NB4 (cell line): Measurements from ENCODE around the gene CFAP74.

Source experiments
- CTCF ChIP-seq: IDR thresholded peaks from one replicate; pipeline ENCODE4 v1.5.1; 2012; ENCODE audit warnings: low read depth, low read length
- MAX ChIP-seq: IDR thresholded peaks from 2 replicates; pipeline ENCODE4 v1.6.1; 2011; ENCODE audit warnings: low read depth, low read length
- MYC ChIP-seq: IDR thresholded peaks from 2 replicates; pipeline ENCODE4 v1.6.1; 2011; ENCODE audit warnings: low read depth, low read length
- POLR2A ChIP-seq: IDR thresholded peaks from 2 replicates; pipeline ENCODE4 v1.6.1; 2011; ENCODE audit warnings: mild to moderate bottlenecking; ENCODE audit not compliant: insufficient read length; ENCODE audit errors: extremely low read depth

- TF ChIP-seq CTCF (no peak), POLR2A (no peak), MYC (no peak), MAX (no peak)
These were observed 48.6 kb upstream of the CFAP74 start for GRCh38 chr1:2052054-2052679.
